HepG2 (cell line): ENCODE data around the gene SMIM20. TPM values are rescaled to one million over a fixed set of nuclear protein-coding genes. Genes with fewer than 3 reads are reported as not detected.

Experiments used
- ATAC-seq: fragments of 200-7000 bp; cut with Tn5 transposase; 3 replicates; pipeline ENCODE4 v1.9.1; 2020; ENCODE audit warnings: mild to moderate bottlenecking, moderate library complexity
- BruUV-seq: library from RNA; stranded (reverse); fragments of 400-500 nt; replicated peaks from 2 replicates; lab custom pipeline; 2021; lab: Mats Ljungman, UMichigan
- CTCF ChIA-PET: fragments of 300-600 bp; formaldehyde crosslinking; extraction: SDS; loops from one replicate; lab custom pipeline; 2021; ENCODE audit warnings: low total read pairs, inconsistent platforms, low intra/inter-chr PET ratio; lab: Yijun Ruan, JAX
- POLR2A ChIA-PET: fragments of 350-600 bp; sonication (Branson Sonifier 250); formaldehyde crosslinking; loops from one replicate; lab custom pipeline; 2020; ENCODE audit warnings: antibody characterized with exemption, inconsistent platforms; lab: Yijun Ruan, JAX
- DNase-seq: peaks from one replicate; pipeline ENCODE4 v3.0.0-alpha.2; 2015; ENCODE audit warnings: low spot score
- FAIRE-seq: peaks from 3 replicates; lab custom pipeline; 2011; peaks lifted over from hg19 to GRCh38; lab: Jason Lieb, UNC
- H2AFZ ChIP-seq: one replicate; pipeline ENCODE4 v1.6.1; 2011; ENCODE audit warnings: low read length, inconsistent platforms
- H3K27ac ChIP-seq: fragments of 300-600 bp; 3 replicates; pipeline ENCODE4 v1.8.0; 2011; ENCODE audit warnings: mixed run types, mild to moderate bottlenecking, mixed read lengths, low read length, inconsistent platforms; ENCODE audit not compliant: insufficient read depth; ENCODE audit errors: extremely low read length
- H3K27me3 ChIP-seq, 2 experiments: fragments of 200-600 bp in 1 of 2; 2 replicates in 1 of 2; 3 replicates in 1 of 2; pipeline versions ENCODE4 v1.6.0 to v1.8.0; 2011; ENCODE audit warnings: low read length in 2 of 2, mild to moderate bottlenecking in 2 of 2, moderate library complexity in 2 of 2, inconsistent platforms in 1 of 2; ENCODE audit not compliant: insufficient read depth in 2 of 2, control insufficient read depth in 1 of 2
- H3K36me3 ChIP-seq, 2 experiments: fragments of 200-600 bp in 1 of 2; replicated peaks in 1 of 2; 2 replicates in 1 of 2; 3 replicates in 1 of 2; pipeline versions ENCODE4 v1.5.1 to v1.8.0; 2011; ENCODE audit warnings: low read length in 2 of 2, inconsistent platforms in 1 of 2; ENCODE audit not compliant: insufficient read depth in 2 of 2, control insufficient read depth in 1 of 2
- H3K4me1 ChIP-seq: 2 replicates; pipeline ENCODE4 v1.5.1; 2012; ENCODE audit warnings: low read length, inconsistent platforms; ENCODE audit not compliant: insufficient read depth
- H3K4me2 ChIP-seq: 2 replicates; pipeline ENCODE4 v1.6.0; 2011; ENCODE audit warnings: low read depth, low read length, inconsistent platforms
- H3K4me3 ChIP-seq, 3 experiments: fragments of 200-600 bp in 1 of 3; sonication (generic), shearing (Covaris generic) in 1 of 3; replicated peaks in 1 of 3; 2 replicates each; pipeline ENCODE4 v1.5.1; 2011 to 2016; ENCODE audit warnings: low read length in 3 of 3, inconsistent platforms in 2 of 3, low read depth in 2 of 3, mild to moderate bottlenecking in 2 of 3, control low read depth in 1 of 3, mixed read lengths in 1 of 3; ENCODE audit not compliant: insufficient read depth in 1 of 3
- H3K79me2 ChIP-seq: one replicate; pipeline ENCODE4 v1.6.1; 2011; ENCODE audit warnings: low read length, inconsistent platforms; ENCODE audit not compliant: insufficient read depth
- H3K9ac ChIP-seq: 2 replicates; pipeline ENCODE4 v1.6.0; 2011; ENCODE audit warnings: mild to moderate bottlenecking, low read depth, low read length, inconsistent platforms; ENCODE audit not compliant: insufficient read depth
- H3K9me3 ChIP-seq: 2 replicates; pipeline ENCODE4 v1.5.1; 2012; ENCODE audit warnings: mild to moderate bottlenecking, low read length
- H4K20me1 ChIP-seq: 2 replicates; pipeline ENCODE4 v1.6.0; 2011; ENCODE audit warnings: inconsistent platforms, mild to moderate bottlenecking, low read length, moderate library complexity; ENCODE audit not compliant: insufficient read depth
- CBX2 ChIP-seq, 2 experiments: fragments of 200-600 bp in 1 of 2; sonication (generic); formaldehyde crosslinking in 1 of 2; IDR thresholded peaks; 2 replicates each; pipeline versions ENCODE4 v1.7.0 to v1.8.1; 2018 to 2022; ENCODE audit warnings: low read depth in 2 of 2, low read length in 1 of 2, mild to moderate bottlenecking in 1 of 2, missing genetic modification reagents in 1 of 2
- FOXP1 ChIP-seq, 2 experiments: fragments of 450-650 bp in 1 of 2; IDR thresholded peaks; 2 replicates each; pipeline ENCODE4 v1.6.1; 2017 to 2018; ENCODE audit warnings: antibody characterized with exemption in 1 of 2
- GLMP ChIP-seq: sonication (generic); formaldehyde crosslinking; IDR thresholded peaks from 2 replicates; pipeline ENCODE4 v1.9.0; 2021; ENCODE audit warnings: missing genetic modification reagents, mild to moderate bottlenecking, borderline replicate concordance
- SRY ChIP-seq: sonication (generic); formaldehyde crosslinking; IDR thresholded peaks from 2 replicates; pipeline ENCODE4 v1.8.0; 2022; ENCODE audit warnings: mild to moderate bottlenecking, missing genetic modification reagents
- TGIF2 ChIP-seq: IDR thresholded peaks from 2 replicates; pipeline ENCODE4 v1.6.1; 2016; ENCODE audit warnings: control low read depth, missing compliant biosample characterization
- TRIM22 ChIP-seq: fragments of 450-650 bp; IDR thresholded peaks from 2 replicates; pipeline ENCODE4 v1.6.1; 2017
- XRCC5 ChIP-seq: fragments of 200-400 bp; formaldehyde crosslinking; optimal IDR thresholded peaks from 2 replicates; pipeline ENCODE3; 2017; ENCODE audit warnings: mild to moderate bottlenecking, low read length
- ZFAT ChIP-seq: sonication (generic); formaldehyde crosslinking; conservative IDR thresholded peaks from 2 replicates; pipeline ENCODE4 v1.8.1; 2023; ENCODE audit warnings: missing genetic modification reagents, inconsistent platforms
- ZNF30 ChIP-seq: sonication (generic); formaldehyde crosslinking; IDR thresholded peaks from 2 replicates; pipeline ENCODE4 v1.5.0; 2020; ENCODE audit warnings: mild to moderate bottlenecking, missing genetic modification reagents
- ZNF512B ChIP-seq: sonication (generic); formaldehyde crosslinking; IDR thresholded peaks from 2 replicates; pipeline ENCODE4 v1.5.1; 2020; ENCODE audit warnings: missing genetic modification reagents, mild to moderate bottlenecking, borderline replicate concordance
- ZNF550 ChIP-seq: sonication (generic); formaldehyde crosslinking; IDR thresholded peaks from 2 replicates; pipeline ENCODE4 v1.4.0; 2020; ENCODE audit warnings: mild to moderate bottlenecking, missing genetic modification reagents, borderline replicate concordance
- ZNF850 ChIP-seq: sonication (generic); formaldehyde crosslinking; conservative IDR thresholded peaks from 2 replicates; pipeline ENCODE4 v1.9.0; 2021; ENCODE audit warnings: mild to moderate bottlenecking, missing genetic modification reagents
- WGBS: methylation state at CpG from one replicate; pipeline ENCODE4 v1.1.6; 2017; ENCODE audit warnings: low lambda C conversion rate; 5-methylcytosine and 5-hydroxymethylcytosine counted together
- in situ Hi-C: cut with HindIII; loops from 2 replicates; pipeline ENCODE4 v1.10.0; 2017; ENCODE audit warnings: low pct_unique_long_range_greater_than_20kb; ENCODE audit not compliant: extremely low pct_ligation_motif_present
- intact Hi-C: fragments of 100-400 bp; cut with micrococcal nuclease; formaldehyde crosslinking; loops from one replicate; pipeline ENCODE4 v1.10.0; 2022; ENCODE audit not compliant: unreplicated experiment
- polyA plus RNA-seq, 8 experiments: library from polyadenylated mRNA; depleted of rRNA in 3 of 8; stranded (reverse) in 7 of 8; unstranded in 1 of 8; fragments of >200 nt; fragmentation: Illumina TruSeq in 4 of 8; extraction: Trizol in 4 of 8; gene quantifications; 2 replicates each; pipeline versions ENCODE4 v1.2.1 to v1.2.3, GENCODE V29; 2011 to 2016; ENCODE audit warnings: low read depth in 4 of 8, missing spikeins in 1 of 8, mixed read lengths in 1 of 8; ENCODE audit not compliant: insufficient read depth in 1 of 8
- total RNA-seq, 5 experiments: library from RNA; depleted of rRNA; stranded (reverse); fragments of >200 nt; fragmentation: Illumina TruSeq; extraction: Trizol; gene quantifications; 2 replicates each; pipeline ENCODE4 v1.2.3, GENCODE V29; 2016; ENCODE audit warnings: low read depth in 1 of 5

The SMIM20 gene
- total and polyA plus RNA-seq, 2 of the 13 experiments (the other 11 are each of a cell fraction or from before 2014, with no cell fraction given): 26.3 to 30.2 TPM

GRCh38 chr4:25937801-25938200, 23.8 kb downstream of the SMIM20 start:
- no peaks in the 10 kb centered on the region for H4K20me1 ChIP-seq
- intact Hi-C loops (no loop called here), in situ Hi-C loops (no loop called here)
- H3K27me3 ChIP-seq: no peaks in the 10 kb centered on the region
- no peak for DNase-seq
- no TSS peak for BruUV-seq
- H3K36me3 ChIP-seq: no peaks in the 10 kb centered on the region
- ChIA-PET CTCF (no interaction called here), POLR2A (no interaction called here)
- no peak for ATAC-seq
- no peak overlapping the region for H3K9ac ChIP-seq
- no peak overlapping the region for H3K27ac ChIP-seq
- no peak overlapping the region for H3K4me2 ChIP-seq
- H3K9me3 ChIP-seq: no peaks in the 10 kb centered on the region
- H3K4me1 ChIP-seq: no peaks in the 10 kb centered on the region
- no peak for TF ChIP-seq ZNF550
- no peak for TF ChIP-seq FOXP1 (IDR thresholded peaks at IDR 0.05)
- TF ChIP-seq FOXP1 (CRISPR knock-in tag; IDR thresholded peaks at IDR 0.05): no peak
- TF ChIP-seq ZNF512B (CRISPR knock-in tag): no peak
- TF ChIP-seq SRY: no peak
- no peak for TF ChIP-seq TGIF2 (CRISPR knock-in tag)
- TF ChIP-seq ZNF30: no peak
- no peak for TF ChIP-seq GLMP (CRISPR knock-in tag)
- no peak for TF ChIP-seq TRIM22
- no peak for TF ChIP-seq ZNF850
- TF ChIP-seq CBX2 (IDR thresholded peaks at IDR 0.05; ENCODE audit: low read depth, low read length): no peak
- TF ChIP-seq CBX2 (CRISPR knock-in tag; IDR thresholded peaks at IDR 0.05; ENCODE audit: low read depth): no peak
- TF ChIP-seq ZFAT: no peak
- no peak for TF ChIP-seq XRCC5
- no peaks in the 10 kb centered on the region for H3K79me2 ChIP-seq
- no peak overlapping the region for H3K4me3 ChIP-seq
- 33% methylated on average over 1 of the region's 1 CpG for WGBS
- H2AFZ ChIP-seq: no peak overlapping the region
- no peak for FAIRE-seq
